HepG2 (cell line): ENCODE results near the gene SKA2. TPM values are rescaled to one million over a fixed set of nuclear protein-coding genes. Genes with fewer than 3 reads are reported as not detected.

ENCODE experiments used
- AHR ChIP-seq: IDR thresholded peaks from 2 replicates; pipeline ENCODE4 v1.6.1; 2018; ENCODE audit warnings: missing genetic modification reagents, missing compliant biosample characterization
- ARNT2 ChIP-seq: sonication (generic); formaldehyde crosslinking; IDR thresholded peaks from 2 replicates; pipeline ENCODE4 v1.8.0; 2022; ENCODE audit warnings: mild to moderate bottlenecking, low read depth, missing genetic modification reagents, moderate library complexity
- ATF5 ChIP-seq: sonication (generic); formaldehyde crosslinking; IDR thresholded peaks from 2 replicates; pipeline ENCODE4 v1.4.0; 2020; ENCODE audit warnings: mild to moderate bottlenecking, low read depth, missing genetic modification reagents
- CHD2 ChIP-seq: IDR thresholded peaks from 2 replicates; pipeline ENCODE4 v1.6.1; 2011; ENCODE audit warnings: low read depth, low read length, improper control_type of control experiment
- HNF4A ChIP-seq: sonication (generic); formaldehyde crosslinking; IDR thresholded peaks from 2 replicates; pipeline ENCODE4 v1.4.0; 2020; ENCODE audit warnings: missing genetic modification reagents
- MLXIP ChIP-seq: sonication (generic); formaldehyde crosslinking; IDR thresholded peaks from 2 replicates; pipeline ENCODE4 v1.9.0; 2021; ENCODE audit warnings: missing genetic modification reagents, borderline replicate concordance
- NCOA5 ChIP-seq: sonication (generic); formaldehyde crosslinking; IDR thresholded peaks from 2 replicates; pipeline ENCODE4 v1.4.0; 2020; ENCODE audit warnings: missing genetic modification reagents
- NFATC3 ChIP-seq: sonication (generic); formaldehyde crosslinking; IDR thresholded peaks from 2 replicates; pipeline ENCODE4 v1.5.1; 2020; ENCODE audit warnings: mild to moderate bottlenecking, missing genetic modification reagents
- SP1 ChIP-seq, 2 experiments: fragments of 450-650 bp in 1 of 2; sonication (generic) in 1 of 2; formaldehyde crosslinking in 1 of 2; IDR thresholded peaks; 2 replicates each; pipeline versions ENCODE4 v1.4.0 to v1.6.1; 2016 to 2020; ENCODE audit warnings: missing genetic modification reagents in 1 of 2
- TFDP1 ChIP-seq: IDR thresholded peaks from 2 replicates; pipeline ENCODE4 v1.6.1; 2016; ENCODE audit warnings: missing compliant biosample characterization, missing genetic modification reagents, borderline replicate concordance
- ZFP37 ChIP-seq: sonication (generic); formaldehyde crosslinking; IDR thresholded peaks from 2 replicates; pipeline ENCODE4 v1.4.0; 2020; ENCODE audit warnings: missing genetic modification reagents, borderline replicate concordance
- ZNF160 ChIP-seq: sonication (generic); formaldehyde crosslinking; IDR thresholded peaks from 2 replicates; pipeline ENCODE4 v1.8.0; 2022; ENCODE audit warnings: mild to moderate bottlenecking, inconsistent platforms, missing genetic modification reagents
- ZNF263 ChIP-seq: sonication (generic); formaldehyde crosslinking; IDR thresholded peaks from 2 replicates; pipeline ENCODE4 v1.4.0; 2020; ENCODE audit warnings: missing genetic modification reagents
- ZNF30 ChIP-seq: sonication (generic); formaldehyde crosslinking; IDR thresholded peaks from 2 replicates; pipeline ENCODE4 v1.5.0; 2020; ENCODE audit warnings: mild to moderate bottlenecking, missing genetic modification reagents
- ZNF431 ChIP-seq: sonication (generic); formaldehyde crosslinking; IDR thresholded peaks from 2 replicates; pipeline ENCODE4 v1.9.0; 2022; ENCODE audit warnings: missing genetic modification reagents, low read depth, mild to moderate bottlenecking, borderline replicate concordance
- ZNF577 ChIP-seq: sonication (generic); formaldehyde crosslinking; IDR thresholded peaks from 2 replicates; pipeline ENCODE4 v1.4.0; 2020; ENCODE audit warnings: mild to moderate bottlenecking, low read depth, missing genetic modification reagents, borderline replicate concordance
- ZNF83 ChIP-seq: sonication (generic); formaldehyde crosslinking; IDR thresholded peaks from 2 replicates; pipeline ENCODE4 v1.4.0; 2020; ENCODE audit warnings: missing genetic modification reagents, mild to moderate bottlenecking, borderline replicate concordance
- polyA plus RNA-seq, 8 experiments: library from polyadenylated mRNA; depleted of rRNA in 3 of 8; stranded (reverse) in 7 of 8; unstranded in 1 of 8; fragments of >200 nt; fragmentation: Illumina TruSeq in 4 of 8; extraction: Trizol in 4 of 8; gene quantifications; 2 replicates each; pipeline versions ENCODE4 v1.2.1 to v1.2.3, GENCODE V29; 2011 to 2016; ENCODE audit warnings: low read depth in 4 of 8, missing spikeins in 1 of 8, mixed read lengths in 1 of 8; ENCODE audit not compliant: insufficient read depth in 1 of 8
- total RNA-seq, 5 experiments: library from RNA; depleted of rRNA; stranded (reverse); fragments of >200 nt; fragmentation: Illumina TruSeq; extraction: Trizol; gene quantifications; 2 replicates each; pipeline ENCODE4 v1.2.3, GENCODE V29; 2016; ENCODE audit warnings: low read depth in 1 of 5
- TF ChIP-seq, protein P1 (sequence below): sonication (generic); formaldehyde crosslinking; IDR thresholded peaks from 2 replicates; pipeline ENCODE4 v1.4.0; 2020; ENCODE audit warnings: missing genetic modification reagents
- TF ChIP-seq, protein P2 (sequence below): sonication (generic); formaldehyde crosslinking; IDR thresholded peaks from 2 replicates; pipeline ENCODE4 v1.4.0; 2020; ENCODE audit warnings: mild to moderate bottlenecking, missing genetic modification reagents
- TF ChIP-seq, protein P3 (sequence below): sonication (generic); formaldehyde crosslinking; IDR thresholded peaks from 2 replicates; pipeline ENCODE4 v1.8.0; 2022; ENCODE audit warnings: missing genetic modification reagents, mild to moderate bottlenecking, inconsistent platforms, borderline replicate concordance

The SKA2 gene
- total and polyA plus RNA-seq, 2 of the 13 experiments (the other 11 are each of a cell fraction or from before 2014, with no cell fraction given), result 18.6 to 91.8 TPM

- no peak for TF ChIP-seq ZNF263 (CRISPR knock-in tag)
- TF ChIP-seq, protein P1, sequence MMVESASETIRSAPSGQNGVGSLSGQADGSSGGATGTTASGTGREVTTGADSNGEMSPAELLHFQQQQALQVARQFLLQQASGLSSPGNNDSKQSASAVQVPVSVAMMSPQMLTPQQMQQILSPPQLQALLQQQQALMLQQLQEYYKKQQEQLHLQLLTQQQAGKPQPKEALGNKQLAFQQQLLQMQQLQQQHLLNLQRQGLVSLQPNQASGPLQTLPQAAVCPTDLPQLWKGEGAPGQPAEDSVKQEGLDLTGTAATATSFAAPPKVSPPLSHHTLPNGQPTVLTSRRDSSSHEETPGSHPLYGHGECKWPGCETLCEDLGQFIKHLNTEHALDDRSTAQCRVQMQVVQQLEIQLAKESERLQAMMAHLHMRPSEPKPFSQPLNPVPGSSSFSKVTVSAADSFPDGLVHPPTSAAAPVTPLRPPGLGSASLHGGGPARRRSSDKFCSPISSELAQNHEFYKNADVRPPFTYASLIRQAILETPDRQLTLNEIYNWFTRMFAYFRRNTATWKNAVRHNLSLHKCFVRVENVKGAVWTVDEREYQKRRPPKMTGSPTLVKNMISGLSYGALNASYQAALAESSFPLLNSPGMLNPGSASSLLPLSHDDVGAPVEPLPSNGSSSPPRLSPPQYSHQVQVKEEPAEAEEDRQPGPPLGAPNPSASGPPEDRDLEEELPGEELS (CRISPR knock-in tag), result peak; percentile 80
- TF ChIP-seq ZNF577 (CRISPR knock-in tag), result no peak
- no peak for TF ChIP-seq HNF4A
- TF ChIP-seq ZNF160, result peak; percentile 93; the same call in 1 of the 2 replicates
- TF ChIP-seq ZNF431 (CRISPR knock-in tag), result peak; percentile 72; the same call in 1 of the 2 replicates
- no peak for TF ChIP-seq NCOA5 (CRISPR knock-in tag)
- TF ChIP-seq MLXIP (CRISPR knock-in tag), result no peak; the same call in 1 of the 2 replicates
- TF ChIP-seq AHR (CRISPR knock-in tag), result peak; percentile 45; the same call in 1 of the 2 replicates
- TF ChIP-seq ZNF83 (CRISPR knock-in tag), result no peak; the same call in 1 of the 2 replicates
- peak; percentile 98 for TF ChIP-seq TFDP1 (CRISPR knock-in tag)
- no peak for TF ChIP-seq ZNF30 (CRISPR knock-in tag)
- no peak; the same call in none of the 2 replicates for TF ChIP-seq ZFP37
- TF ChIP-seq, protein P2, sequence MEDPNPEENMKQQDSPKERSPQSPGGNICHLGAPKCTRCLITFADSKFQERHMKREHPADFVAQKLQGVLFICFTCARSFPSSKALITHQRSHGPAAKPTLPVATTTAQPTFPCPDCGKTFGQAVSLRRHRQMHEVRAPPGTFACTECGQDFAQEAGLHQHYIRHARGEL (CRISPR knock-in tag), result no peak
- TF ChIP-seq SP1 (IDR thresholded peaks at IDR 0.05), result peak; percentile 61; the same call in 1 of the 2 replicates
- TF ChIP-seq SP1 (CRISPR knock-in tag; IDR thresholded peaks at IDR 0.05), result peak; percentile 81
- TF ChIP-seq ARNT2 (CRISPR knock-in tag), result peak; percentile 90
- TF ChIP-seq CHD2, result peak; percentile 96
- TF ChIP-seq, protein P3, sequence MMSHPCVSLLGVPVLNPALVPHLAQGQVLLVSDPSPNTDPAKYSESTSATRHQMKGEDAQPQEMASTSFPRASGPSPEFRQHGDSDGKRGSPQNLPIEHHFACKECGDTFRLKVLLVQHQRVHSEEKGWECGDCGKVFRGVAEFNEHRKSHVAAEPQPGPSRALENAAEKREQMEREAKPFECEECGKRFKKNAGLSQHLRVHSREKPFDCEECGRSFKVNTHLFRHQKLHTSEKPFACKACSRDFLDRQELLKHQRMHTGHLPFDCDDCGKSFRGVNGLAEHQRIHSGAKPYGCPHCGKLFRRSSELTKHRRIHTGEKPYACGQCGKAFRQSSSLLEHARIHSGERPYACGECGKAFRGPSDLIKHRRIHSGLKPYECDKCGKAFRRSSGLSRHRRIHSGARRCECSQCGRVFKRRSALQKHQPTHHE (CRISPR knock-in tag), result peak; percentile 81
- TF ChIP-seq NFATC3, result peak; percentile 94
- no peak for TF ChIP-seq ATF5 (CRISPR knock-in tag)
Observed at GRCh38 chr17:59106463-59107305, 48.3 kb downstream of the SKA2 start, which contains the start of gene TRIM37 (continued).
